Retina (tissue), 1 donor: ENCODE measurements around the gene CLBA1.

ENCODE experiments used
- DNase-seq: peaks from one replicate; pipeline ENCODE4 v3.0.0-alpha.2; 2016

The CLBA1 gene

DNA sequence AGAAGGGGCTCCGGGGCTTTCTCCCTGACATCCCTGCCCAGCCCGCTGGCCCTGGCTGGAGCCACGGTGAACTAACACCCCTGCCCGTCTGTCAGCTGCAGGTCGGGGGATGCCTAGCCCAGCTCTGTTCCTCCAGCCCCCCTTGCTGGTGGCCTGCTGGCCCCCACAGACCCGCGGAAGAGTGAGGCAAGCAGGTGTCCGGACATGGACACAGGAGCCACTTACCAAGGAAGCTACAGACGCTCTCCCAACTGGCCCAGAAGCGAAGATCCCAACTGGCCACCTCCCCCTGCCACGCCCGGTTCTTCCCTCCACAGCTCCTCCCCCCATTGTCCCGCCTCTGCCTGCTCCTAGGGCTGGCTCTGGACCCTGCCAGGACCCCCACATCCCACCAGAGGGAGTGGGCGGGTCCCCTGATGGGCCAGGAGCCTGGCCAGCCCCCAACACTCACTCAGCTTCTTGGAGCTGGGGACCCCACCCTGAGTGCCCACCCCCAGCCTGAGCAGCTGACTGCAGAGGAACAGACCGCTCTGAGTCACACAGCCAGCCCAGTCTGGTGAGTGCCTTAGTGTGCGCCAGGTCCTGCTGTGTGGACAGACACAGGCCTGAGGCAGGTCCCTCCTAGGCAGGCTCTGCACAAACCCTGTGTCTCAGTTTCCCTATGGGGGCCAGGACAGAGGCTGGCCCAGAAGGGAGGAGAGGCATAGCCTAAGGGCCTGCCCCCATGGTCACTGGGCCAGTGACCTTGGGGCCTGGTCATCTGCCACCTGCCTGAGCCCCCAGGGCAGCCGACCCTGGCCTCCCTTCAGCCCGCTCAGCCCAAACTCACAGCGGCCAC is 15.1 kb upstream of the CLBA1 start:
- DNase-seq = no peak

DNA sequence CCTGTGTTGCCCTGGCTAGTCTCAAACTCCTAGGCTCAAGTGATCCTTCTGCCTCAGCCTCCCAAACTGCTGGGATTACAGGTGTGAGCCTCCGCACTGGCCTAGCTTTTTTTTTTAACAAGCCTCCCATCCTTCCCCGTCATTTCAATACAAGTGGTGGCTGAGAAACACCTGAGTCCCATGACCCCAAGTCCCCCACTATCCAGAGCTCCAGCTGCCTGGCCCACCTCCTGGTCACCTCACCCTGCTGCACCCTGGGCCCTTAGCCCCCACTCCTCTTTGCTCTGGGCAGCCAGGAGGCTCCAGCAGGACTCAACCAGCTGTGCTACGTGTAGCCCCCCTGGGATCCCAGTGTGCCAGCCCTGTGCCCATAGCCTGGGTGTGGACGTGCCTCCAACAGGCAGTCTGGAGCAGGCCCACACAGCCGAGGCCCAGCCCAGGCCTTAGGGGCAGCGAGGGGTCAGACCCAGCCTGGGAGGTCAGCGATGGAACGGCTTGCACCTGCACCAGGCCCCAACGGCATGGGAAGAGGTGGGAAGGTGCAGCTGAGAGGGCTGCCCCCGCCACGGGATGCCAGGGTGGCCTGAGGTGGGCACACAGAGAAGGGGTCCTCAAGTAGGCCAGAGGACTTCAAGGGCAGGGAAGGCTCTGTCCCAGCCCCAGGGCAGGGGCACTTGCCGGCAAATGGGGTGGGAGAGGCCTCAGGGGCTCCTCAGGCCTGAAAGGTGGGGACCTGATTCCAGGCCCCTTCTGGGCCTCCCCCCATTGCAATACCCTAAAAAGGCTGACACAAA is 13.9 kb upstream of the CLBA1 start:
- no peak for DNase-seq

DNA sequence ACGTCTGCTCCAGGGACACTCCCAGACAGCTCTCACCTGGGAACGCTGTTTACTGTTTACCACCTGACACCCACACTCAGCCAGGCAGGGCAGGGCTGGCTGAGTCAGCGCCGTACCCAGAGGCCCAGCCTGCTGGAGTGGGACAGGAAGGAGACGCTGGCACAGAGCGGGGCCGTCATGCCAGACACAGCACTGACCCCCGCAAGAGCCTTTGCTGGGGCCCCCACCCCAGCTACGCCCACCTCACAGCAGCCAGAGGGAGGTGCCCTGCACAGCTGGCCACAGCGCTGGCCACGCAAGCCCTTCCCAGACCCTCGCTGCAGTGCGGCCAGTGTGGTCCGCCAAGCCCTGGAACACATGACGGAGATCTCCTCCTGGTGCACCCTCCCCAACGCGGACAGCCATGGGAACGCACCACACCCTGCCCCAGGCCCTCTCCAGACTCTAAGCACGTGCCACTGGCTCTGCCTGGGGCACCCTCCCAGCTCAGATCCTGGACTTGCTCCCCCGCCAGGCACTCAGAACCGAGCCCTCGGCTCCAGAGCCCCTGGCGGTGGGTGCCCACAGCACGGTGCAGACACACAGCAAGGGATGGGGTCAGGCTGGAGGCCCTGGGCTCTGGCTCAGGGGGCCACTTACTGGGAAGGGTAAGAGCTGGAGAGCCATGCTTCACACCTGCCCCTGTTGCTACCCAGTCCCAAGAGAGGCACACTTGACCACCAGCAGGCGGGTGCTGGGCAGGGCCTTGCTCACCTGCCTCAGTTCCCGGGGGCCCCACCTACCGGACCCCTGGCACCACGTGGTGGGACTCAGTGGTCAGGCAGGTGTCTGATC is 13.1 kb upstream of the CLBA1 start:
- no peak for DNase-seq

DNA sequence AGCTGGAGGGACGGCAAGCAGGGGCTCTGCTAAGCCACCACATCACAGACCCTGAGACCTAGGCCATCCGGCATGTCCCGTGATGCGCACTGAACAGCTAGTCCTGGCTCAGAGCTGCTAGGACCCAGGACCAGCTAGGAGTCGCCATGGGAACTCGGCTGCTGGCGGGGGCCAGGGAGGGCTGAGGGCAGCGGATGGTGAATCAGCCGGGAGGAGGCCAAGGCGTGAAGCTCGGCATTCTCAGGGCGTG is 12.5 kb upstream of the CLBA1 start:
- peak; percentile 51 for DNase-seq

DNA sequence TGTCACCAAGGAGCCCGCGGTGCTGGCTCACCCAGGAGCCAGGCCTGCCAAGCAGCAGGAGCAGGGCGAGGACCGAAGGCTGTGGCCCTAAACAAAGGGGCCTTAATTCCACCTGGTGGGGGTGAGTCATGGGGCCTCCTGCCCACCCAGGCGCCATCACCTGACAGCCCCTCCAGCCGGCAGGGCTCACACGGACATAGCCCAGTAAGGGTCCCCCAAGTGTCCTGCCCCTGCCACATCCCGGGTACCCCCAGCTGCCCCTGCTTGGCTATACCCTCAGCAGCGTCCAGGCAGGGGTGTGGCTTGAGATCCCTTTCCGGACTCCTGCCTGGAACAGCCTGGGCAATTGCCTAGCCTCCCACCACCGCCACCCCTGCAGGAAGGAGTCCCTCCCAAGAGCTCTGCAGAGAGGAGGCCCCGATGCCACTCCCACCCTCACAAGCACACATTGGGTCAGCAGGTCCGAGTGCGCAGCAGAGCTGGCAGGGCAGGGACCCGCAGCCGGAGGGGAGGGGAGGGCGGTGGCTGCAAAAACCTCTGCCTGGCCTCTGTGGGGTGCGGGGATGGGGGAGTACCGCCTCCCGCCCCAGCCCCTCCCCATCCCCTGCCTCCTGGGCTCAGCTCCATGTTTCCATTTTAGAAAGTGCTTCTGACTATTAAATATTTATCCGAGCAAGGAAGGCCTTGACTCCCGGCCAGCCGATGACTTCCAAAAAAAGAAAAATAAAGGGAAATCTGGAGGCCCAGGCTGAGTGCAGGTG is 12.0 kb upstream of the CLBA1 start:
- no peak for DNase-seq

DNA sequence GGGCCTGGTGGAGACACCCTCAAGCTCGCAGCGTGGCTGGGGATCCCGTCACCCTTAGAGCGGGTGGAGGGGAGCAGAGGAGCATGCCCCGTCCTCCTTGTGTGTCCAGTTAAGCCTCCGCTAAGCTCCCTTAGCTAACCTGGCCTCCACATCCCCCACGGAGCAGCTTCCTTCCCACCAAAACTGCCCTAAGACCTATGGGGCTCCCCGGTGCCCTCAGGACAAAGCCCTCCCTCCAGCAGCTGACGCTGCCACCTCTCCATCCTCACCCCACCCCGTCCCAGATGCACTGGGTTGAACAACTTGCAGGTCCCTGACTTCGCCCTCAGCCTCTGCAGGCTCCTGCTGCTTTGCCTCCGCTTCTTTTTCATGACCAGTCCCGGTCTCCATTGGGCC is 11.4 kb upstream of the CLBA1 start:
- no peak for DNase-seq

DNA sequence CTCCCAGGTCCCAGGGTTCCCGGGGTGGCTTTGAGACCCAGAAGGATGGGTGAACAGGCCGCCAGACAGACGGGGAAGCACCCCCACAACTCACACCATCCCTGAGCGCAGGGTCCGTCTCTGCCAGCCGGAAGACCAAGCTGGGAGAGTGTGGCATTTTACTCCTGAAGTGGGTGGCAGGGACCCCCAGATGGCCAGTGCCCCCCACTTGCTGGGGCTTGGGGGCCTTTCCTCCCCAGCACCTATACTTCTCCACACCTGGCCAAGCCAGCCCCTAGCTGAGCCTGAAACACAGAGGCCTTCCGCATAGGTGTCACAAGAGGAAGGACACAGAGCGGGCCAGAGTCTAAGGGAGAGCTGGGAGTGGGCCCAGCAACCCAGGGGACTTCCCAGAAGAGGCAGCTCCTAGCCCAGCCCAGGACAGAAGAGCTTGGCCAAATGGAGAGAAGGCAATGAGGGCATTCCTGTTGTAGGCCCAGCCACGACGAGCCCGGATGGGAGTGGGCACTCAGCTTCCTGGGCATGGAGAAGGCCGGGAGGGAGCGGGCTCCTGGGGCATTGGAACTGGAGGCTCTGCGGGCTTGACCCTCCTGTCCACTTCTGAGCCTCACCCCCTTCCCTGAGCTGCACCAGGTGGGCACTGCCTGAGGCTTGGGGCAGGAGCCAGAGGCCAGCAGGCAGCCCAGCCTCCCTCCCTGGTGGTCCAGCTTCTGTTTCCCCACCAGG is 10.8 kb upstream of the CLBA1 start:
- DNase-seq = no peak

DNA sequence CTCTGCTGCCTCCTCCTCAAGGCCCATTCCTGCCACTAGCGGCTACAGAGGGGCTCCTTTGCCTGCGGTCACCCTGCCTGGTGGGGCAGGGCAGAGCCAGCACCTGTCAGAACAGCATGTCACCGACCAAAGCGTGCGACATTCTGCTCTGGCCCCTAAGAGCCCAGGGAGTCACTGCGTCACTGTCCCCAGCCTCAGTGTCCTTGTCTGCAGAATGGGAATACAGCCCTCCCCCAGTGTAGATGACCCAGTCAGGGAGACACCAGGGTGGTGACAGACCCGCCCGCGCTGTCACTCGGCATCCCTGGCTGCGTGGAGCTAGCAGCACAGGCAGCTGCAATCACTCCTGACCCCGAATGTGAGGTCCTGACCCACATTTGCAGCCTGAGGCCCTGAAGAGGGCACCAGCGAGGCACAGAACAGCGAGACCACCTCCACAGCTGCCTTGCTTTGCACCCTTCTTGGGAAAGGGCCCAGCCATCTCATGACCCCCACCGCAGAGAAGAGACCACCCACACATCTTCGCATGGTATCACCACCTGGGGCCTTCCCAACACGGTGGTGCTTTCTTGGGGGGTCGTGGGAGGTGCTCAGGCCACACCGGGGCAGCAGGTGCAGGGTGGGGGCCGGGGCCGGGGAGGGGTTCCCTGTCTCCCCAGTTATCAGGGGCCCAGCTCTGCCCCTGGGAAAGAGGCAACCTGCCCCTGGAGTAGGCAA is 9.9 kb upstream of the CLBA1 start:
- DNase-seq = no peak

DNA sequence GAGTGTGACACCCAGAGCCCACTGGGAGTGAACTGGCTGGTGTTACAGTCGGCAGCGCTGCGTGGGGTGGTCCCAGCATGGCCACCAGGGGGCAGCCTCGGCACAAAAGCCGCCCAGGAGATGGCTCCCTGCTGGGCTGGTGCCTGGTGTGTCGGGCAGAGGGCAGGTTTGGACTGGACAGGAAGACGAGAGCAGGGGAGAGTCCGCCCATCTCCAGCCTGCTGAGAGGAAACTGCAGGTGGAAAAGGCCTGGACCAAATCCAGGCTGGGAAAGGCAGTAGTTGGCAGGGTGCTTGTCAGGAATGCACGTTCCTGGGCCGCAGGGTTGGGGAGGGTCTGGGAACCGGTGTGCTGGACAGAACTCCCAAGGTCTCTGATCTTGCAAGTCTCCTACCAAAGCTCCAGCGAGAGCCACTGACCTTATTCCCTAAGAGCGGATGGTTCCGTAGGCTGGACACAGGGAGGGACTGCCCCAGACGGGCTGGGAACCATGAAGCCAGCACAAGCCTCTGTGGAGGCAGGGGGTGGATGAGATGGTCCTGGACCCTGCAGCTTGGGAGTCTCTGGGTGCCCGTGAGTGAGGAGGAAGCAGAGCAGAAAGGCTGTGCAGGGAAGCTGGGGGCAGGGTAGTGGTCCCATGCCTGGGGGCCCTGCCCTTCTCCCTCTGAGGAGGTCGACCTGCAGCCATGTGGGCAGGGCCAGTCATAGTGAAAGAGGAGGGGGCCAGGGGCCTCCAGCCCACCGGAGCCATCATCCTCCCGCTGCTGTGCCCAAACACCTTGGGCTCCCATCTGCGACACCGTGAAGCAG is 9.2 kb upstream of the CLBA1 start:
- peak; percentile 83 for DNase-seq

DNA sequence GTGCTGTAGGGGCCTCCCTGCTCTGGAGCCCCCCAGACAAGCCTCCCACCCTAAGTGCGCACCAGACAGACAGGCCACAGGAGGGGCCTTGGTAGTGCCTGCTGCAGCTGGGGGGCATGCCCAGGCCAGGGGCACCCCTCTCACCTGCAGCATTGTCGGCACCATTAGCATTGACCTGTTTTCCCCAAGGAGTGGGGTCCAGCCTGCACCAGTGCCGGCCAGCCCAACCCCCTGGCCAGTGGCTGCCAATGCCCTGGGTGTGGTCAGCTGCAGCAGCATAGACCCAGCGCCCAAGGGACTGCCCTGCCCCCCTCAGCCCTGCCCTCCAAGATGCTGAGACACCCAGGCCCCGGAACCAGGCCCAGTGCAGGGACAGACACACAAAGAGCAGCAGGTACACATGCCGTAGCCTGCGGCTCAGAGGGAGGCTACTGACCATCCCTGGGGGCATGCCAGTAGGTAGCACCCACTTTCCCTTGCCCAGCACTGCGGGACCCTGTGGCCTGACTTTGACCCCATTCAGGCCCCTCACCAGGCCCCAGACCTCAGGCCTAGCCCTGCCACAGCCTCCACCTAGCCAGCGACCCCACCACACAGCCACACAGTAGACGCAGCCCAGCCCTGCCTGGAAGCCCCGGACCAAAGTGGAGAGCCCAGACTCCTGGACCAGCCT is 8.4 kb upstream of the CLBA1 start:
- DNase-seq = no peak

DNA sequence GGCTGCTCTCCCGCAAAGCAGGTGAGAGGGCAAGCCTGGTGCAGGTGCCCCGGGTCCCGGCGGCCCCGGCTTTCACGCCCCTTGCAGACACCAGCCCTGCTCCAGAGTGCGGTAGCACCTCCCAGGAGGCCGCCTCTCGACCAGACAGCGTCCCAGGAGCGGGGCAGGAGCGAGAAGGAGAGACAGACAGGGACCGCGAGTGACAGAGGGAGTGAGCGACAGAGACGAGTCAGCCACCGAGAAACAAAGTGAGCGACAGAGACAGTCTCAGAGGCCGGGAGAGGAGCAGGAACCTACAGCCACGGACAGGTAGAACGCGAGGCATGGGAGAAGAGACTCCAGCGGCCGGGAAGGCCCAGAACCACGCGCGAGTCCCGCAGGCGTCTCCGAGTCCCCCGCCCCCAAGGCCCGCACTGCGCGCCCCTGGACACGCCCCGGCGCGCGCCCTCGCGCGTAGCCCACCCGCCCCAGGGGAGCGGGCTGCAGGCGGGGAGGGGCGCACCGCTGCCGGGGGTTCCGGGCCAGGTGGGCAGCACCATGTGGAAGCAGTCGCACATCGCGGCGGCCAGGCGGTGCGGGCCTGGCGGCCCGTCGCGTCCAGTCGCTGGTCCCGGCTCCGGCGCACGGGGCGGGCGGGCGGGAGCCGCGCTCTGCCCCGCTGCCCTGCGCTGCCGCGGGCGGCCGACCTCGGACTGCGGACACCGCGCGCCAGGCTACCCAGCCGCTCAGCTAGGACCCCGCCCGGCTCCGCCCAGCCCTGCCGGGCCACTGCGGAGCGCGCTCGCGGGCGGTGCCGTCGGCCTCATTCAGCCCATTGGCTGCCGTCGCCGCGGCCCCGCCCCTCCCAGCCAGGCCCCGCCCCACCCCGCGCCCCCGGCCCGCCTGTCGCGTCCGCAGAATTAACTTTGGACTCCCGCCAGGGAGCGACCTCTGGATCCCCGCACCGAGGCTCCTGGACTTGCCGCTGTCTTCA is 7.6 kb upstream of the CLBA1 start, which contains the start of gene AHNAK2:
Gene AHNAK2 (minus strand): TSS at position 694 of the 973 bp plus-strand sequence. CDS start 137 bp downstream, at position 557.
- peak; percentile 69 for DNase-seq

DNA sequence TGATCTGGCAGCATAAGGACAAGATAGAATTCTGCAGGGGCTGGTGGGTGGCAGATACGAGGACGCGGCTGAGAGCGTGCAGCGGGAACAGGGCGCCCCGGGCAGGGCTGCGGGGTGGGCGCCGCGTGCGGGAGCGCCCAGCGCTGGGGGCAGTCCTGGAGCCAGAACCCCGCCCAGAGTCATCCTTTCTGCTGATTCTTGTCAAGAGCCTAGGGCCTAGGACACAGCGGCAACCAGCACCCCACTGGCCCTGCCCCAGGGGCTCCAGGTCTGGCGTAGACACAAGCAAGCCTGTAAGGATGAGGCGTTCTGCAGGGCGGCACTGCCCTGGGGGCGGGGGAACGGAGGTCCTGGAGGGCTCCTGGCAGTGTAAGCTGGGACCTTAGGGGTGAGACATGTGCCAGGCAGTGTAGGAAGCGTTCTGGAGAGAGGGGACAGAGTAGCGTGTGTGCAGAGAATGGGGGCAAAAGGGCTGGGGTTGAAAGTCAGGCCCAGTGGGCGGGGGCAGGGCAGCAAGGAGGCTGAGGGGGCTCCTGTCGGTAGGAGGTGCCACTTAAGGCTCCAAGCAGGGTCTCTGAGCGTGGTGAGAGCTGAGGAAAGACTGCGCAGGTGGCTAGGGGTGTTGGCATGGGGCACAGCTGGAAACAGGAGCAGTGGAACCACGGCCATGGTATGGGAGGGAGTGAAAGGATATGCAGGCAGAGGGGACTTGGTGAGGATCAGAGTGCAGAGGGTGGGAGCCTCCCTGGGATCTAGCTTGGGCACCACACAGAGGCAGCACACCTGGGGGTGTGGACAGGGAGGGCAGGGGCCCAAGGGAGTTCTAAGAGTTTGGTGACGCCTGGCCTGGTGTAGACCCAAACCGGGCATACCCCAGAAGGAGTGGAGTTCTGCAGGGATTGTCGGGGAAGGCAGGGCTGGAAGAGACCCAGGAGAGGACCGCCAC is 6.6 kb upstream of the CLBA1 start:
- DNase-seq = peak; percentile 67

DNA sequence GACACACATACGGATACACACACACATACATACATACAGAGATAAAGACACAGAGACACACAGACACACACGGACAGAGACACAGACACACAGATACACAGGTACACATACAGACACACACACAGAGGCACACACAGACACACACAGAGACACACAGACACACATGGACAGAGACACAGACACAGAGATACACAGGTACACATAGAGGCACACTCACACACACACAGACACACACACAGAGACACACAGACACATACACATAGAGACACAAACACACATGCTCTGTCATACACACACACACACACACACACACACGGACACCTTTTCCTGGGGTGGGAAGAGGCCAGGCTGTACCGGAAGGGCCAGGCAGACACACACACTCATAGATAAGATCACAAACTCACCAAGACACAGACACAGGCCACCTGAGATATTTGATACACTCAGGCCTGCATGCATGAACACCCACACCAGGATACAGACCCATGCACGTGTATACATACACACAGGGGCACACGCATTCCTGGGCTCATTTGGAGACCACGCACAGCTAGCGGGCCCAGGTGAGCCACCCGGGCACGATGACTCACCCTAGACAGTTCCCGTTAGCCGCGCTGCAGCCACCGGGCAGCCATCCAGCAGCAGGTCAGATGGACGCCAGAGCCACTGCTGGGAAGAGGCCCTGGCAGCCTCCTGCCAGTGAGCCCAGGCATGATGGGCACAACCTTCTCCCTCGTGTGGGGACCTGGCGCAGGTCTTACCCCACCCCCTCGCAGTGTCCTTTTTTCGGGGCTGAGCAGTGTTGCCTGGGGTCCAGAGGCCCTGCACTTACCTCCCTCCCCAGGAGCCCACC is 5.6 kb upstream of the CLBA1 start:
- DNase-seq = no peak

DNA sequence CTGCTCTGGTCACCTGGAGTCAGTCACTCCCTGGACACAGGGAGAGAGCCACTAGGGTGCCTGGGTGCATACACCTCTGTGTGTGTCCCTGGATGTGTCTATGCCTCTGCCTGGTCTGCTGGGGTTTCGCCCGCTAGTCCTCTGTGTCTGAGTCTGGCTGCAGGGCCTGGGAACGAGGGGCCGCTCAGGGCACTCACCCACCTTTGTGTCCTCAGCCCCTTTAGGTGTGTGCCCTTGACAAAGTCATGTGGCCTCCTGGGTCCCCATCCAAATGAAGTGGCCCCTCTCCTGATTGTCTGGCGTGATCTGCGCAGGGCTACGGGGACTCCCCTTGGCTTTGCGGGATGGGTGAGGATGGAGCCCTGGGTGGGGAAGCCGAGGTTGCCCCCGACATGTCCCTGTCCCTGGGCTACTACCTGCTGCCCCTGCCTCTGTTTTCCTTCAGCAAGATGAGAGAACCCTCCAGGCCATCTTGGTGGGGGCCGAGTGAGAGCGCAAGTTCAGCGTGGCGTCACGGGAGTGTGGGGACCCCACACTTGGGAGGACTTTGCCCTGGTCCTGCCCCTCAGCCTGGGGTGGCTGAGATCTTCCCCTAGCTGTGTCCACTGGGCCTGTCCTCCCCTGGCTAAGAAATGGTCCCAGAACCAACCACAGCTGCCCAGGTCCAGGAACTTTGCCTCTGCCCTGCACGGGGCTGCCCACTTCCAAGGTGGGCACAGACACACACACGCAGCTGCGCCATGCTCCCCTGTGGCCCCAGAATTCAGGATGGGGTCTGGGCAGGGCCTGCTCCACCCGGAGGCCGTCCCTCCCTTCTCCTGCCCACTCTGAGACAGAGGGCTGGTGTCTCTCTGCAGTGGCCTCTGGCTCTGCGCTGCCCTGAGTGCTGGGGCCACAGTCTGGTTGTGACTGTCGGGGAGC is 4.7 kb upstream of the CLBA1 start:
- DNase-seq = no peak
